Thyroid gland (tissue), 4 donors: ENCODE measurements around the gene ATF5.

Experiments
- CTCF ChIP-seq, 6 experiments: fragments of 200-600 bp in 3 of 6; fragments of 450-650 bp in 3 of 6; sonication (generic) in 3 of 6; IDR thresholded peaks; one replicate each; pipeline ENCODE4 v1.5.1; 2016 to 2019; ENCODE audit warnings: antibody characterized with exemption in 6 of 6, mild to moderate bottlenecking in 2 of 6, inconsistent platforms in 1 of 6, moderate library complexity in 1 of 6
- POLR2A ChIP-seq, 2 donors: fragments of 450-650 bp; IDR thresholded peaks; one replicate each; pipeline ENCODE4 v1.6.1; 2017; ENCODE audit warnings: antibody characterized with exemption in 2 of 2, mild to moderate bottlenecking in 2 of 2, moderate library complexity in 1 of 2

DNA sequence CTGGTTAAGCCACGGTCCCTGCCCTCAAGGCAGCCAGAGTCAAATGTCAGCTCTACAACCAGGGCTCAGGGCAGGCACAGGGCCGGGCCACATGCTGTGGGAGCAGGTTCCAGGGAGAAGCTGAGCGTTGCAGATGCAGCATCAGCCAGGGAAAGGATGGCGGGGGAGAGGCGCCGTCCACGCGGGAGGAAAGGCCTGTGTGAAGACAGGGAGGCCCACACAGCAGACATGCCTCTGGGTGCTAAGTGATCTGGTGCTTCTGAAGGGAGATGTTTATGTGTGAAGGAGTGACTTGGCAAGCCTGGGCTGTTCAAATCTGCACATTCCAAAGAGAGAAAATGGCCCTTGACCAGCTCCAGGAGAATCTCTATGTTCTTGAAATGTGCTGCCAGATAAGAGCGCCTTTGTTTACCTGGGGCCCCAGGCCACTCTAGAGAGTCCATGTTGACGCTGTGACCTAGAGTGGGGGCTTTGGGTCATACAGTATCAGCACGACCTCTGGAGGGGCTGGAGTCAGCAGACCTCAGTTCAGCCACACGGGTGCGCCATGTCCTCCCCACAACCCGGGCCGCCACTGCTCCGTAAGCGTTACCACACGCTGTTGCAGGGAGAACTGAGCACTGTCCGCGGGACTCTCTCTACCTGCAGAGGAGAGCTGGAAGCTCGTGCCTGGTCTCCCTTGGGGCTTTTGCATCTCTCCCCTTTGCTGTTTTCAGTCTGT lies 15.9 kb upstream of the ATF5 start:
- TF ChIP-seq CTCF (IDR thresholded peaks at IDR 0.05), result no peak
- no peak for TF ChIP-seq POLR2A (IDR thresholded peaks at IDR 0.05)
